Ishikawa (cell line): Measurements from ENCODE around the gene NR5A1.

Experiments used
- CEBPB ChIP-seq: IDR thresholded peaks from 2 replicates; pipeline ENCODE4 v1.6.1; 2012
- EP300 ChIP-seq: IDR thresholded peaks from 2 replicates; pipeline ENCODE4 v1.6.1; 2012; ENCODE audit warnings: borderline replicate concordance
- TAF1 ChIP-seq: IDR thresholded peaks from 2 replicates; pipeline ENCODE4 v1.6.1; 2012; ENCODE audit warnings: low read depth, mild to moderate bottlenecking
- TCF12 ChIP-seq: IDR thresholded peaks from 2 replicates; pipeline ENCODE4 v1.6.1; 2012; ENCODE audit warnings: low read depth
- TF ChIP-seq, protein P1 (sequence below): IDR thresholded peaks from 2 replicates; pipeline ENCODE4 v1.6.1; 2012

DNA sequence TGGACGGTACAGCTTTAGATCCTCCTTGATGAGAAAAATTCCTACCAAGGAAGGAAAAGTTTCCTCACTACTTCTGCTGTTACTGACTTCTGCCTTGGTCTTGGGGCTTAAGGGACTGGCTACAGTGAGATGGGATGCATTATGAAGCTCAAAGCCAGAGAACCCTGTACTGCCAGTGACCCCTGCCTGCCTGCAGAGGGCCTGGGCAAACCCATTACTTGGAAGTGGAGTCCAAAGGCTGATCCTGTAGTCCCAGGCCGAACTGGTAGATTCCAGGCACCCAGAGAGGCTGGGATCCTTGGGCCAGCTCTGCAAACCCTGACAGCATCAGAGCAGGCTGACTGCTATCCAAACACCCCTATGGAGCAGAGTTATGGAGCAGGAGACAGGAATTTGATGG is 25.7 kb upstream of the NR5A1 start:
- no peak for TF ChIP-seq TCF12
- TF ChIP-seq CEBPB = no peak
- TF ChIP-seq EP300 = no peak
- TF ChIP-seq, protein P1, sequence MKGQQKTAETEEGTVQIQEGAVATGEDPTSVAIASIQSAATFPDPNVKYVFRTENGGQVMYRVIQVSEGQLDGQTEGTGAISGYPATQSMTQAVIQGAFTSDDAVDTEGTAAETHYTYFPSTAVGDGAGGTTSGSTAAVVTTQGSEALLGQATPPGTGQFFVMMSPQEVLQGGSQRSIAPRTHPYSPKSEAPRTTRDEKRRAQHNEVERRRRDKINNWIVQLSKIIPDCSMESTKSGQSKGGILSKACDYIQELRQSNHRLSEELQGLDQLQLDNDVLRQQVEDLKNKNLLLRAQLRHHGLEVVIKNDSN = no peak
- no peak for TF ChIP-seq TAF1
